NT2/D1 (cell line): Measurements from ENCODE around the gene CCDC85C.

Experiments used
- DNase-seq: peaks from one replicate; pipeline ENCODE4 v3.0.0-alpha.2; 2011; ENCODE audit warnings: low read depth, low spot score
- H3K27me3 ChIP-seq: 2 replicates; pipeline ENCODE4 v1.6.0; 2011; ENCODE audit warnings: mild to moderate bottlenecking; ENCODE audit not compliant: insufficient read length, insufficient read depth
- H3K36me3 ChIP-seq: 2 replicates; pipeline ENCODE4 v1.6.1; 2011; ENCODE audit warnings: mild to moderate bottlenecking, low read length, mixed read lengths; ENCODE audit not compliant: insufficient read depth, insufficient read length
- H3K4me1 ChIP-seq: 2 replicates; pipeline ENCODE4 v1.5.1; 2011; ENCODE audit not compliant: insufficient read depth, insufficient read length
- H3K4me3 ChIP-seq: 2 replicates; pipeline ENCODE4 v1.5.1; 2011; ENCODE audit warnings: low read depth; ENCODE audit not compliant: insufficient read length
- H3K9ac ChIP-seq: 2 replicates; pipeline ENCODE4 v1.6.0; 2011; ENCODE audit warnings: low read depth; ENCODE audit not compliant: insufficient read length
- H3K9me3 ChIP-seq: 2 replicates; pipeline ENCODE4 v1.5.1; 2011; ENCODE audit warnings: mild to moderate bottlenecking, low read length; ENCODE audit not compliant: insufficient read depth
- SUZ12 ChIP-seq: IDR thresholded peaks from 2 replicates; pipeline ENCODE4 v1.6.1; 2011; ENCODE audit not compliant: insufficient read length, insufficient read depth; ENCODE audit errors: extremely low read depth
- YY1 ChIP-seq: IDR thresholded peaks from 2 replicates; pipeline ENCODE4 v1.6.1; 2011; ENCODE audit not compliant: insufficient read length, insufficient read depth
- ZNF274 ChIP-seq: IDR thresholded peaks from 2 replicates; pipeline ENCODE4 v1.6.1; 2011; ENCODE audit warnings: mild to moderate bottlenecking, low read depth, low read length

Gene CCDC85C

GRCh38 chr14:99579120-99579836 is 24.7 kb downstream of the CCDC85C start:
- no peak for DNase-seq
- Histone ChIP-seq H3K9ac (no peak overlapping the region), H3K27me3 (no peaks in the 10 kb centered on the region), H3K4me1 (peaks cover 43% of the 10 kb centered on the region), H3K9me3 (no peaks in the 10 kb centered on the region), H3K36me3 (peaks cover 25% of the 10 kb centered on the region), H3K4me3 (no peak overlapping the region)
- no peak for TF ChIP-seq ZNF274
- no peak for TF ChIP-seq YY1
- no peak for TF ChIP-seq SUZ12

GRCh38 chr14:99578541-99579101 is 25.4 kb downstream of the CCDC85C start:
- H3K9me3 ChIP-seq: no peaks in the 10 kb centered on the region
- H3K4me1 ChIP-seq: peaks cover 45% of the 10 kb centered on the region
- no peaks in the 10 kb centered on the region for H3K27me3 ChIP-seq
- H3K9ac ChIP-seq: no peak overlapping the region
- no peak for DNase-seq
- no peak overlapping the region for H3K4me3 ChIP-seq
- peaks cover 25% of the 10 kb centered on the region for H3K36me3 ChIP-seq
- TF ChIP-seq ZNF274 (no peak), YY1 (no peak), SUZ12 (no peak)

GRCh38 chr14:99576761-99577705 is 27.0 kb downstream of the CCDC85C start:
- Histone ChIP-seq H3K9me3 (no peaks in the 10 kb centered on the region), H3K4me3 (no peak overlapping the region), H3K9ac (no peak overlapping the region), H3K4me1 (peaks cover 51% of the 10 kb centered on the region), H3K36me3 (peaks cover 25% of the 10 kb centered on the region), H3K27me3 (no peaks in the 10 kb centered on the region)
- TF ChIP-seq SUZ12 (no peak), ZNF274 (no peak), YY1 (no peak)
- no peak for DNase-seq

- TF ChIP-seq SUZ12 (no peak), ZNF274 (no peak), YY1 (no peak)
- Histone ChIP-seq H3K9ac (peak overlapping the region; percentile 1), H3K9me3 (no peaks in the 10 kb centered on the region), H3K27me3 (no peaks in the 10 kb centered on the region), H3K36me3 (peaks cover 17% of the 10 kb centered on the region), H3K4me3 (no peak overlapping the region), H3K4me1 (peaks cover 45% of the 10 kb centered on the region)
- DNase-seq: no peak
Measured at GRCh38 chr14:99576304-99576703, 27.7 kb downstream of the CCDC85C start.

GRCh38 chr14:99575043-99576023 is 28.7 kb downstream of the CCDC85C start:
- Histone ChIP-seq H3K9ac (peak overlapping the region; percentile 74), H3K4me1 (peaks cover 44% of the 10 kb centered on the region)
- DNase-seq: no peak

GRCh38 chr14:99574099-99574880 is 29.7 kb downstream of the CCDC85C start:
- H3K4me1 ChIP-seq: peaks cover 52% of the 10 kb centered on the region
- H3K4me3 ChIP-seq: no peak overlapping the region
- peak; percentile 58 for DNase-seq
- H3K27me3 ChIP-seq: no peaks in the 10 kb centered on the region
- TF ChIP-seq SUZ12: no peak
- no peak for TF ChIP-seq YY1
- no peak for TF ChIP-seq ZNF274
- peak overlapping the region; percentile 74 for H3K9ac ChIP-seq
- no peaks in the 10 kb centered on the region for H3K9me3 ChIP-seq
- peaks cover 20% of the 10 kb centered on the region for H3K36me3 ChIP-seq

More at GRCh38 chr14:99575043-99576023, 28.7 kb downstream of the CCDC85C start:
- Histone ChIP-seq H3K36me3 (peaks cover 17% of the 10 kb centered on the region), H3K9me3 (no peaks in the 10 kb centered on the region), H3K27me3 (no peaks in the 10 kb centered on the region), H3K4me3 (no peak overlapping the region)
- TF ChIP-seq YY1: no peak
- TF ChIP-seq ZNF274: no peak
- TF ChIP-seq SUZ12: no peak
